ENCODE data around the gene ABCA2.
A peak's percentile ranks its signal among the peaks of the same experiment; 100 is the strongest.

- no peak for TF ChIP-seq FOXP2 (optimal IDR thresholded peaks at IDR 0.05; ENCODE audit: borderline replicate concordance, extremely low read depth, extremely low read length, insufficient read depth)
- TF ChIP-seq TAF1 (IDR thresholded peaks at IDR 0.05; ENCODE audit: borderline replicate concordance, insufficient read depth, low read length) = peak; percentile 28; the same call in 1 of the 2 replicates
- TF ChIP-seq REST (IDR thresholded peaks at IDR 0.05; ENCODE audit: insufficient read depth in 1 of 2, low read depth in 2 of 2, low read length in 2 of 2) = no peak
- no peak for TF ChIP-seq SIN3A (IDR thresholded peaks at IDR 0.05; ENCODE audit: borderline replicate concordance, insufficient read depth, low read length)
- peak; percentile 37; the same call in 1 of the 2 replicates for TF ChIP-seq POLR2AphosphoS5 (IDR thresholded peaks at IDR 0.05; ENCODE audit: low read depth, low read length)
Measured at GRCh38 chr9:137041124-137041523, 13.1 kb upstream of the ABCA2 start.

Measured in PFSK-1 (cell line).